Loucy (cell line): Measurements from ENCODE around the gene RYR2.

Source experiments
- H2AFZ ChIP-seq: fragments of 200-600 bp; sonication (generic); 2 replicates; pipeline ENCODE4 v1.6.0; 2016; ENCODE audit warnings: antibody characterized with exemption, mild to moderate bottlenecking, low read length, moderate library complexity
- H3F3A ChIP-seq: fragments of 200-600 bp; 2 replicates; pipeline ENCODE4 v1.6.0; 2016; ENCODE audit warnings: antibody characterized with exemption, low read depth, mild to moderate bottlenecking
- H3K27me3 ChIP-seq: fragments of 200-600 bp; sonication (generic); 2 replicates; pipeline ENCODE4 v1.6.1; 2014; ENCODE audit warnings: low read length, mild to moderate bottlenecking; ENCODE audit not compliant: insufficient read depth, poor library complexity, severe bottlenecking
- H3K36me3 ChIP-seq: fragments of 200-600 bp; sonication (generic); 2 replicates; pipeline ENCODE4 v1.6.1; 2016; ENCODE audit warnings: low read length; ENCODE audit not compliant: insufficient read depth
- H3K4me1 ChIP-seq: fragments of 200-600 bp; sonication (generic); 2 replicates; pipeline ENCODE4 v1.5.1; 2014; ENCODE audit warnings: low read length, mild to moderate bottlenecking; ENCODE audit not compliant: insufficient read depth, poor library complexity, severe bottlenecking
- H3K4me2 ChIP-seq: fragments of 200-600 bp; sonication (generic); 2 replicates; pipeline ENCODE4 v1.6.0; 2014; ENCODE audit warnings: antibody characterized with exemption, low read length, low read depth, mild to moderate bottlenecking; ENCODE audit not compliant: poor library complexity, severe bottlenecking
- H3K4me3 ChIP-seq: fragments of 200-600 bp; sonication (generic); 2 replicates; pipeline ENCODE4 v1.5.1; 2014; ENCODE audit warnings: low read length, mild to moderate bottlenecking, mixed read lengths; ENCODE audit not compliant: poor library complexity, severe bottlenecking
- H3K79me2 ChIP-seq: fragments of 200-600 bp; sonication (generic); 2 replicates; pipeline ENCODE4 v1.6.1; 2014; ENCODE audit warnings: low read length; ENCODE audit not compliant: insufficient read depth
- H3K9ac ChIP-seq: fragments of 200-600 bp; sonication (generic); 2 replicates; pipeline ENCODE4 v1.6.0; 2014; ENCODE audit warnings: mild to moderate bottlenecking, low read depth, low read length, moderate library complexity; ENCODE audit not compliant: poor library complexity, severe bottlenecking
- H3K9me2 ChIP-seq: fragments of 200-600 bp; sonication (generic); replicated peaks from 2 replicates; pipeline ENCODE4 v1.6.1; 2016; ENCODE audit warnings: low read depth, low read length, mixed read lengths
- H3K9me3 ChIP-seq: fragments of 200-600 bp; sonication (generic); 2 replicates; pipeline ENCODE4 v1.6.1; 2014; ENCODE audit warnings: mild to moderate bottlenecking, antibody characterized with exemption, low read length, low read depth; ENCODE audit not compliant: insufficient read depth
- H4K20me1 ChIP-seq: fragments of 200-600 bp; sonication (generic); 2 replicates; pipeline ENCODE4 v1.6.0; 2014; ENCODE audit warnings: antibody characterized with exemption, low read length, mild to moderate bottlenecking; ENCODE audit not compliant: insufficient read depth, poor library complexity, severe bottlenecking
- EZH2phosphoT487 ChIP-seq: fragments of 200-600 bp; IDR thresholded peaks from 2 replicates; pipeline ENCODE4 v1.6.1; 2018; ENCODE audit warnings: antibody characterized with exemption, mild to moderate bottlenecking, moderate library complexity, borderline replicate concordance
- TF ChIP-seq, protein P1 (sequence below): fragments of 200-600 bp; sonication (generic); conservative IDR thresholded peaks from 2 replicates; pipeline ENCODE4 v1.5.1; 2014; ENCODE audit warnings: mild to moderate bottlenecking, antibody characterized with exemption, low read length

RYR2 gene

DNA sequence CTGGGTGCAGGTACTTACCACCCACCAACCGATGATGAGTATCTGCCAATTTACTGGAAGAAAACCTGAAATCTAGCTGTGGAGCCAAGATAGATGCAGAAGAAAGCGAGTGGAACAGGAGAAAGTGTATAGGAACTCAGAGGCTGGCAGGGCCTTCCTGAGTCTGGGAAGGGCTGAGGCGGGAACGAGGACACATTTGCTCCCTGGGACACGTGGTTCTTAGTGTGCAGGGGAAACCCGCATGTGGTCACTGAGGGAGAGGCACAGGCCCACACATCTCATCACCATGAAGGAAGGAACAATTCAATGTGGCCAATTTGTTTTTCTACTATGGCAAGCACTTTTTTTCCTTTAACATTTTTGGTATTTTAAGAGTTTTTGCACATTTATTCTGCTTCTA is 8.2 kb downstream of the RYR2 start:
- H3K4me2 ChIP-seq = no peak overlapping the region
- TF ChIP-seq, protein P1, sequence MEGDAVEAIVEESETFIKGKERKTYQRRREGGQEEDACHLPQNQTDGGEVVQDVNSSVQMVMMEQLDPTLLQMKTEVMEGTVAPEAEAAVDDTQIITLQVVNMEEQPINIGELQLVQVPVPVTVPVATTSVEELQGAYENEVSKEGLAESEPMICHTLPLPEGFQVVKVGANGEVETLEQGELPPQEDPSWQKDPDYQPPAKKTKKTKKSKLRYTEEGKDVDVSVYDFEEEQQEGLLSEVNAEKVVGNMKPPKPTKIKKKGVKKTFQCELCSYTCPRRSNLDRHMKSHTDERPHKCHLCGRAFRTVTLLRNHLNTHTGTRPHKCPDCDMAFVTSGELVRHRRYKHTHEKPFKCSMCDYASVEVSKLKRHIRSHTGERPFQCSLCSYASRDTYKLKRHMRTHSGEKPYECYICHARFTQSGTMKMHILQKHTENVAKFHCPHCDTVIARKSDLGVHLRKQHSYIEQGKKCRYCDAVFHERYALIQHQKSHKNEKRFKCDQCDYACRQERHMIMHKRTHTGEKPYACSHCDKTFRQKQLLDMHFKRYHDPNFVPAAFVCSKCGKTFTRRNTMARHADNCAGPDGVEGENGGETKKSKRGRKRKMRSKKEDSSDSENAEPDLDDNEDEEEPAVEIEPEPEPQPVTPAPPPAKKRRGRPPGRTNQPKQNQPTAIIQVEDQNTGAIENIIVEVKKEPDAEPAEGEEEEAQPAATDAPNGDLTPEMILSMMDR = no peak
- TF ChIP-seq EZH2phosphoT487 = no peak
- H3K27me3 ChIP-seq = no peaks in the 10 kb centered on the region
- H3K4me3 ChIP-seq = no peak overlapping the region
- H3K9me3 ChIP-seq = peaks cover 2% of the 10 kb centered on the region; the same call in 1 of the 2 replicates
- no peaks in the 10 kb centered on the region for H3K4me1 ChIP-seq
- no peaks in the 10 kb centered on the region for H3F3A ChIP-seq
- no peak overlapping the region for H3K9ac ChIP-seq
- no peaks in the 10 kb centered on the region for H3K36me3 ChIP-seq
- no peaks in the 10 kb centered on the region for H3K79me2 ChIP-seq
- H2AFZ ChIP-seq = no peak overlapping the region
- no peaks in the 10 kb centered on the region for H3K9me2 ChIP-seq
- no peaks in the 10 kb centered on the region for H4K20me1 ChIP-seq

DNA sequence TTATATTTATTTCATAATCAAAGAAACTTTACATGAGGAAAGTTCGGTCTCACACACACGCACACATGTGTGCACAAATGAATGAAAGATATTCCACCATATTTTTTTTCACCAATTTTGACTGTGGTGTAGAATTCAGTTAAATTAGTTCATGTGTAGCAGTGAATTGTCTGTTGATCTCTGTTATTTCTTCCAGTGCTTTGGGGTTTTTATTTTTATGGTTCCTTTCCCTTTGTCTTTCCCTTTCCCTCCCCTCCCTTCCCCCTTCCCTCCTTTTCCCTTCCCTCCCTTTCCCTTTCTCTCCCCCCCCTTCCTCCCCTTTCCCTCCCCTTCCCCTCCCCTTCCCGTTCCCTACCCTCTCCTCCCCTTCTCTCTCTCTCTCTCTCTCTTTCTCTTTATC is 8.9 kb downstream of the RYR2 start:
- peaks cover 2% of the 10 kb centered on the region; the same call in 1 of the 2 replicates for H3K9me3 ChIP-seq
- H2AFZ ChIP-seq = no peak overlapping the region
- H4K20me1 ChIP-seq = no peaks in the 10 kb centered on the region
- no peak overlapping the region for H3K4me3 ChIP-seq
- no peaks in the 10 kb centered on the region for H3K4me1 ChIP-seq
- no peak for TF ChIP-seq EZH2phosphoT487
- TF ChIP-seq, protein P1 = no peak
- no peaks in the 10 kb centered on the region for H3K9me2 ChIP-seq
- no peaks in the 10 kb centered on the region for H3K27me3 ChIP-seq
- H3K4me2 ChIP-seq = no peak overlapping the region
- no peaks in the 10 kb centered on the region for H3K79me2 ChIP-seq
- H3F3A ChIP-seq = no peaks in the 10 kb centered on the region
- no peak overlapping the region for H3K9ac ChIP-seq
- H3K36me3 ChIP-seq = no peaks in the 10 kb centered on the region

DNA sequence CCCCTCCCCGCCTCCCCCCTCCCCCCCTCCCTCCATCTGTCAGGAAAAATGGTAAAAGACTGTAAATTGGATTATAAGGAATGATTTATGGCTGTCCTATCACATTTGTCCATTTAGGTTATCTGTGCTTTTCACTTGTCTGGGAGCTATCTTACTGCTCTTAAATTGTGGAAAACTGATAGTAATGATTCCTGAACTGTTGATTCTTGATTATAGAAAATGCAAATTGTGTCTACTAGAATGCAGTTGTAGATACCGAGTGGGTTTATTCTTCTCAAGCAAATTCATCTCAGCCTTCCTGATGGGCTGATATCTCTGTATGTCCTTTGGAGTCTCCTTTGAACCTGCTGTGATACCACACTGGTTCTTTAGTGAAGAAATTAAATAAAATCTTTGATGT is 12.3 kb downstream of the RYR2 start:
- Histone ChIP-seq H3K4me2 (no peak overlapping the region), H3K4me1 (no peaks in the 10 kb centered on the region), H4K20me1 (no peaks in the 10 kb centered on the region), H3K79me2 (no peaks in the 10 kb centered on the region), H2AFZ (no peak overlapping the region), H3K9me2 (no peaks in the 10 kb centered on the region), H3K9ac (no peak overlapping the region), H3K27me3 (no peaks in the 10 kb centered on the region), H3K9me3 (peaks cover 2% of the 10 kb centered on the region; the same call in 1 of the 2 replicates), H3K4me3 (no peak overlapping the region), H3K36me3 (no peaks in the 10 kb centered on the region), H3F3A (no peaks in the 10 kb centered on the region)
- TF ChIP-seq, protein P1 = no peak
- no peak for TF ChIP-seq EZH2phosphoT487
